NCI-H187 (cell line): ENCODE results near the gene NPBWR2.
"Not testable (repeated sequence)": the region's sequence is repeated elsewhere in the genome, so short reads cannot be mapped to it uniquely, and the experiment has no call there.

ENCODE experiments used
- DNase-seq, 2 experiments: peaks; one replicate each; lab custom pipeline; 2025; lab: John Stamatoyannopoulos, UW

NPBWR2 gene

GRCh38 chr20:64144144-64144912, 37.0 kb upstream of the NPBWR2 start:
- DNase-seq = no peak

GRCh38 chr20:64143018-64143801, 35.8 kb upstream of the NPBWR2 start:
- no peak for DNase-seq

- DNase-seq = peak; percentile 70 to 79
Observed at GRCh38 chr20:64142590-64142989, 35.2 kb upstream of the NPBWR2 start.

DNA sequence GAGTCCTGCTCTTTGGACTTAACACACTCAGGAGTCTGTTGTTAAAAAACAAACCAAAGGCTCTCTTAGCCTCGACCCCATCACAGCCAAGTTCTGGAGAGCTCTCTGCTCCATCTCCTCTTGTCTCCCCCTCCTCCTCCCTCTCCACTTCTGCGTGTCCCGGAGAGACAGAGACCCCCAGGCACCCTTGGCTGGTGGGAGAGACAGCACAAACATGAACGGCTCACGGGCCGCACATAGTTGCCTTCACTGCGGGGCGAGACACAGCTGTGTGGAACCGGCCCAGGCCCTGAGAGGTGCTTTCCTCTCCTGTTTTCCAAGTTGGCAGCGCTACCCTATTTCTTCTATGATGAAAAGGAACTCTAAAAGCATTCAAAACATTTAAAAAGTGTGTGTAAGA, 33.6 kb upstream of the NPBWR2 start:
- no peak for DNase-seq

GRCh38 chr20:64140061-64140931, 32.9 kb upstream of the NPBWR2 start:
- DNase-seq = no peak

DNA sequence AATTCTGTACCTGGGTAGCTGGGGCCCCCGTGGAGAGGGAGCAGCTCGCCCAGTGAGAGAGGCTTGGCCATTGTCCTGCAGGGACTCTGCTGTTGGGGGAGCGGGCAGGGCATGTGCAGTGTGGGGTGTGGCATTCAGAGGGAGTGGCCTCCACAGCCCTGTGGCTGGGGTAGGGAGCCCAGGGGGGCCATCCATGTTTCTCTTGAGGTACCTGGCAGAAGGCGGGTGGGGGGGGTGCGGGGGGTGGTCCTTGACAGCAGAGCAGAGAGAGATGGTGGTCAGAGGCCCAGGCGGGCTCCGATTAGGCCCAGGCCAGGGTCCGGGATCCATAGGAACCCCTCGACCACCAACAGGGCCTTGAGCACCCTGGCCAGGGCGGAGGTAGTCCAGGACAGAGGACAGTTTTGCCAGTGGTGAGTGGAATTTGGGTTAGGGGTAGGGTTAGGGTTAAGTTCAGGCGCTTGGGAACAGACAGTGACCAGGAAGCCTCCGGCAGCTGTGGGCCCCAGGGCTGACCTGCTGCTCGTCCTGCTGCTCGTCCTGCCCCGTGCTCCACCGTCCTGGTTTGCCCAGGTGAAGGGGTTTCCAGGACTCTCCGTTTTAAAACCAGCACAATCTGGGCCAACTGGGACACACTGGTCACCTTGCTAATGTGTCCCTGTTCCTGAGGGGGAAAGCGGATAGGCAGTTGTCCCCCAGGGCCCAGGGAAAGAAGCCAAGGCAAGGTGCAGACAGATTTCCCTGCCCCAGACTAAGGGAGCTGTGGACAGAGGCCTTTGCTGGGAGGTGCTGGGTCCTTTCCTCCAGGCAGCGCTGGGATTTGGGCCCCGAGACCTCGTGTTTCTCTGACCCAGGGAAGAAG, 32.1 kb upstream of the NPBWR2 start:
- DNase-seq = no peak

- DNase-seq = no peak
Observed at GRCh38 chr20:64138276-64138815, 31.0 kb upstream of the NPBWR2 start.

DNA sequence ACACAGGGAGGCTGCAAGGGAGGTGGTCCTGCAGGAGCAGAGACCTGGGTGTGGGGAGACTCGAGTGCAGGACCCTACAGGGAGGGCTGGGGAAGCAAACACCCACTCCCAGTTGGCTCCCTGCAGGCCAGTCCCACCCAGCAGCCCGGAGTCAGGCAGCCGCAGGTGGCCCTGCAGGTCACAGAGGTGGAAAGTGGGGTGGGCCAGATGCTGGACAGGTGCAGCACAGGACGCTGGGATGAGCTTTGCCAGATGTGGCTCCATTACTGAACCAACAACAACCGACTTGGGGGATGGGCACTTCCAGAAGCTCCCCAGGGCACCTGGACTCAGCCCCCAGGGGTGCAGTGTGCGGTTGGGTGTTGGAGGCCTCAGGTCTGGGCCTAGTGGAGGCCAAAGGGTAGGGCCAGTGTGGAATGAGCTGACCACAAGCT, 30.2 kb upstream of the NPBWR2 start:
- no peak for DNase-seq

DNA sequence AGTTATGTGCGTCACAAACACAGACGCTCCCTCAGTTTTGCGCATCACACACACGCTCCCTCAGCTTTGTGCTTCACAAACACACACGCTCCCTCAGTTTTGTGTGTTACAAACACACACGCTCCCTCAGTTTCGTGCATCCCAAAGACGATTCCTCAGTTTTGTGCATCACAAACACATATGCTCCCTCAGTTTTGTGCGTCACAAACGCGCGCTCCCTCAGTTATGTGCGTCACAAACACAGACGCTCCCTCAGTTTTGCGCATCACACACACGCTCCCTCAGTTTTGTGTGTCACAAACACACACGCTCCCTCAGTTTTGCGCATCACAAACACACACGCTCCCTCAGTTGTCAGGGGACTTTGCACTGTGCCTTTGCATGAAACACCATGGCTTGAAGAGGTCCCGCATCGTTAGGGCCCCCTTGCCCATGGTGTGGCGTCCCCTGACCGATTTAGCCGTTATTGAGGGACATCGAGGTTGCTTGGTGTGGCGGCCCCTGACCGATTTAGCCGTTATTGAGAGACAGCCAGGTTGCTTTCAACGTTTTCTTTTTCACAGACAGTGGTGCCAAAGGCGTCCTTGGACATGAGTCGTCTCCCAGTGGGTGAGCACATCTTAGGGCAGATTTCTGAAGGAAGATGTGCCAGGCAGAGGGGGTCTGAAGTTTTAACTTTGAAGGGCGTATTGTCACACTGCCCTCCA, 28.8 kb upstream of the NPBWR2 start:
- DNase-seq = no peak

DNA sequence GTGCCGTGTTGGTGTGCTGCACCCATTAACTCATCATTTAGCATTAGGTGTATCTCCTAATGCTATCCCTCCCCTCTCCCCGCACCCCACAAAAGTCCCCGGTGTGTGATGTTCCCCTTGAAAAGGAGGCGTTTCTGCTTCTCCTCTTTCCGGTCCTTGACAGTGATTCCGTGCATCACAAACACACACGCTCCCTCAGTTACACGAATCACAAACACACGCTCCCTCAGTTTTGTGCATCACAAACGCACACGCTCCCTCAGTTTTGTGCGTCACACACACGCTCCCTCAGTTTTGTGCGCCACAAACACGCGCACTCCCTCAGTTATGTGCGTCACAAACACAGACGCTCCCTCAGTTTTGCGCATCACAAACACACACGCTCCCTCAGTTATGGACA, 27.4 kb upstream of the NPBWR2 start:
- DNase-seq = not testable (repeated sequence)

- DNase-seq = no peak
Observed at GRCh38 chr20:64133951-64134407, 26.6 kb upstream of the NPBWR2 start.

GRCh38 chr20:64131406-64131805, 24.0 kb upstream of the NPBWR2 start:
- no peak for DNase-seq

DNA sequence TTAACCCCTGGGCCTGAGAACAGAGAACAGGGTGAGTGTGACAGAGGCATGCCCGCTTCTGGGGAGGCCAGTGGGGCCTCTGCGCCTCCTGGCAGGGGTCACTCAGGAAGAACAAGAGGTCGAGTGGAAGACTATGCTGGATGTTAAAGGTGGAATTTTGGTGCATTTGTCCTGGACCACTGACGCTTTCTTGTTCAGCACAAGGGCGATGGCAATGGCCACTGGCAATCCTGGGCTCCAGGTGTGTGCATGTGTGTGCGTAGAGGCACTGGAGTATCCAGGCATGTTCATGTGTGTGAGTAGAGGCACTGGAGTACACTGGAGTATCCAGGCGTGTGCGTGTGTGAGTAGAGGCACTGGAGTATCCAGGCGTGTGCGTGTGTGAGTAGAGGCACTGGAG, 23.5 kb upstream of the NPBWR2 start:
- no peak for DNase-seq

GRCh38 chr20:64130271-64130670, 22.9 kb upstream of the NPBWR2 start:
- DNase-seq = no peak

DNA sequence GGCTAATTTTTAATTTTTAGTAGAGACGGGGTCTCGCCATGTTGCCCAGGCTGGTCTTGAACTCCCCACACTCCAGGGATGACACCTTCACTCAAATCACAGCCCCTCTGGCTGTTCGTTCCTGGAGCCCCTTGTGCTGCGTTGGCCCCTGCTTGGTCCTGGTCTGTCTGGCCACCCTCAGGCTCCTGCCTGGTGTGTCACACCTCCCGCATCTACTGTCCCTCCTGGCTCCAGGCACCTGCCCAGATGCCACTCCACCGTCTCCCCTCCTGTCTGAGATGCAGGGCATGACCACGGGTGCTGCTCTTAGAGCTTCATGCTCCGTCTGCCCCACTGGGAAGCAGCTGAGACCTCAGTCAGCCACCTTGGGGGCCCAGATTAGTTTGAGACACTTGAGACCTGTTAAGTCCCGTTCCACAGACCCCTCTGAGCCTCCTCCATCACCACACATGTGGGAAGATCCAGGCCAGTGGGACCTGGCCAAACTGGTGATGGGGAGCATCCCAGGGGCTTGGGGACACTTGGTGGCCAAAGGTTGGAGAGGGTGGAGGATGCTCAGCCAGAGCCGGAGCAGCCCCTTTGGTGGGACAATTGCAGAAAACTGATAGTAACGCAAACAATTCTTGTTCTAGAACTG, 21.9 kb upstream of the NPBWR2 start:
- DNase-seq = no peak

- DNase-seq = not testable (repeated sequence)
Observed at GRCh38 chr20:64123517-64123916, 16.2 kb upstream of the NPBWR2 start.

DNA sequence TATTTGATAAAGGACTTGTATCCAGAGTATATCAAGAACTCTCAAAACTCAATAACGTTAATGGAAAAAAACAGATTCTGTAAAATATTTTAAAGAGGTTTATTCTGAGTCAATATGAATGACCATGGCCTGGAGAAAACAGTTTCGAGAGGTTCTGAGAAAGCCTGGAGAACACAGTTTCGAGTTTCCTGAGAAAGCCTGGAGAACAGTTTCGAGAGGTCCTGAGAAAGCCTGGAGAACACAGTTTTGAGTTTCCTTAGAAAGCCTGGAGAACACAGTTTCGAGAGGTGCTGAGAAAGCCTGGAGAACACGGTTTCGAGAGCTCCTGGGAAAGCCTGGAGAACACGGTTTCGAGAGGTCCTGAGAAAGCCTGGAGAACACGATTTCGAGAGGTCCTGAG, 15.6 kb upstream of the NPBWR2 start:
- not testable (repeated sequence) for DNase-seq

- DNase-seq = no peak
Observed at GRCh38 chr20:64121586-64121985, 14.2 kb upstream of the NPBWR2 start.

GRCh38 chr20:64119681-64120341, 12.4 kb upstream of the NPBWR2 start:
- no peak for DNase-seq
